RWPE1 (cell line): ENCODE data around the gene RALGAPA2.
"Not testable (repeated sequence)": the region's sequence is repeated elsewhere in the genome, so short reads cannot be mapped to it uniquely, and the experiment has no call there.

Experiments used
- CTCF ChIA-PET: fragments of 350-600 bp; sonication (Branson Sonifier 250); formaldehyde crosslinking; extraction: SDS; loops from one replicate; lab custom pipeline; 2021; lab: Yijun Ruan, JAX
- POLR2A ChIA-PET: fragments of 400-600 bp; formaldehyde crosslinking; extraction: SDS; loops from one replicate; lab custom pipeline; 2020; ENCODE audit warnings: antibody characterized with exemption; ENCODE audit not compliant: low non-redundant PET; lab: Yijun Ruan, JAX
- DNase-seq: peaks from one replicate; pipeline ENCODE4 v3.0.0; 2012; ENCODE audit warnings: low spot score
- H3K27ac ChIP-seq: fragments of 450-650 bp; 2 replicates; pipeline ENCODE4 v1.5.1; 2017
- TF ChIP-seq, protein P1 (sequence below): fragments of 450-650 bp; conservative IDR thresholded peaks from 2 replicates; pipeline ENCODE4 v1.5.1; 2017; ENCODE audit warnings: low read depth, mild to moderate bottlenecking

The RALGAPA2 gene

DNA sequence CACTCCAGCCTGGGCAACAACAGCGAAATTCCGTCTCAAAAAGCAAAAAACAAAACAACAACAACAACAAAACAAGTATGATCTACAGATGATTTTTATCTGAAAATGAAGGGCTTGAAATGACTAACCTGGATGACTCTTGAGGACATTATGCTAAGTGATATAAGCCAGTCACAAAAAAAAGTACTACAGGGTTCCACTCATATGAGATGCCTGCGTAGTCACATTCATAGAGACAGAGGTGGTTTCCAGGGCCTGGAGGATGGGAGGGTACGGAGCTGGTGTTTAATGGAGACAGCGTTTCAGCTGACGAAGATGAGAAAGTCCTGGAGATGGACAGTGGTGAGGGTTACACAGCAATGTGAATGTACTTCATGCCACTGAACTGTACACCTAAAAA, 352.8 kb downstream of the RALGAPA2 start:
- no peak overlapping the region for H3K27ac ChIP-seq
- DNase-seq, result no peak
- ChIA-PET CTCF (interaction anchor here (0.6 to 2.1 kb wide), 4 partner anchors 10 to 280 kb away, joined by 3 to 5 read pairs (median 4); no protein-coding TSS in a partner anchor), POLR2A (no interaction called here)
- TF ChIP-seq, protein P1, sequence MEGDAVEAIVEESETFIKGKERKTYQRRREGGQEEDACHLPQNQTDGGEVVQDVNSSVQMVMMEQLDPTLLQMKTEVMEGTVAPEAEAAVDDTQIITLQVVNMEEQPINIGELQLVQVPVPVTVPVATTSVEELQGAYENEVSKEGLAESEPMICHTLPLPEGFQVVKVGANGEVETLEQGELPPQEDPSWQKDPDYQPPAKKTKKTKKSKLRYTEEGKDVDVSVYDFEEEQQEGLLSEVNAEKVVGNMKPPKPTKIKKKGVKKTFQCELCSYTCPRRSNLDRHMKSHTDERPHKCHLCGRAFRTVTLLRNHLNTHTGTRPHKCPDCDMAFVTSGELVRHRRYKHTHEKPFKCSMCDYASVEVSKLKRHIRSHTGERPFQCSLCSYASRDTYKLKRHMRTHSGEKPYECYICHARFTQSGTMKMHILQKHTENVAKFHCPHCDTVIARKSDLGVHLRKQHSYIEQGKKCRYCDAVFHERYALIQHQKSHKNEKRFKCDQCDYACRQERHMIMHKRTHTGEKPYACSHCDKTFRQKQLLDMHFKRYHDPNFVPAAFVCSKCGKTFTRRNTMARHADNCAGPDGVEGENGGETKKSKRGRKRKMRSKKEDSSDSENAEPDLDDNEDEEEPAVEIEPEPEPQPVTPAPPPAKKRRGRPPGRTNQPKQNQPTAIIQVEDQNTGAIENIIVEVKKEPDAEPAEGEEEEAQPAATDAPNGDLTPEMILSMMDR, result no peak

DNA sequence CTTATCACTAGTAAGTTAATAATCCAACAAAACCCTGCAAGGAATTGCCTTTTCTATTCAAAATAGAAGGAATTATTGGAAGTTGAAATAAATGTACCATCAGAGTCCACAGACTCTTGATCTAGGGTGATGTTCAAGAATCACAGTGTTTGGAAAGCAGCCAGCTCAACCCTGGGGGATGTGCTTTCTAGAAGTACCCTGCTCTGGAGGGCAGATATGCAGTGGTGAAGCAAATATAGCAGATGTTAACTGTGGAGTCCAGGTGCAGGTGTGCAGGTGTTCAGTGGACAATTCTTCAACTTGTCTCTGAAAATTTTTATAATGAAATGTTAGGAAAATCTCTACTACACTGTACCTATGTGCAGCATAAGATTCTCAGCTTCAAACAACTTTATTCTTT, 353.6 kb downstream of the RALGAPA2 start:
- CTCF ChIA-PET, result interaction anchor here (2.1 kb wide), 1 partner anchor 11 kb away, joined by 5 read pairs; no protein-coding TSS in a partner anchor
- no peak for DNase-seq
- no peak overlapping the region for H3K27ac ChIP-seq
- TF ChIP-seq, protein P1, result no peak
- POLR2A ChIA-PET, result no interaction called here

DNA sequence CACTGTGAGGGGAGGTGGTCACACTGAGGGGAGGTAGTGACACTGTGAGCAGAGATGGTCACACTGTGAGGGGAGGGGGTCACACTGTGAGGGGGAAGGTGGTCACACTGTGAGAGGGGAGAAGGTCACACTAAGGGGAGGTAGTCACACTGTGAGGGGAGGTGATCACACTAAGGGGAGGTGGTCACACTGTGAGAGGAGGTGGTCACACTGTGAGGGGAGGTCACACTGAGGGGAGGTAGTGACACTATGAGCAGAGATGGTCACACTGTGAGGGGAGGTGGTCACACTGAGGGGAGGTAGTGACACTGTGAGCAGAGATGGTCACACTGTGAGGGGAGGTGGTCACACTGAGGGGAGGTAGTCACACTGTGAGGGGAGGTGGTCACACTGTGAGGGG, 356.9 kb downstream of the RALGAPA2 start:
- POLR2A ChIA-PET, CTCF ChIA-PET, DNase-seq, H3K27ac ChIP-seq: not testable (repeated sequence)

DNA sequence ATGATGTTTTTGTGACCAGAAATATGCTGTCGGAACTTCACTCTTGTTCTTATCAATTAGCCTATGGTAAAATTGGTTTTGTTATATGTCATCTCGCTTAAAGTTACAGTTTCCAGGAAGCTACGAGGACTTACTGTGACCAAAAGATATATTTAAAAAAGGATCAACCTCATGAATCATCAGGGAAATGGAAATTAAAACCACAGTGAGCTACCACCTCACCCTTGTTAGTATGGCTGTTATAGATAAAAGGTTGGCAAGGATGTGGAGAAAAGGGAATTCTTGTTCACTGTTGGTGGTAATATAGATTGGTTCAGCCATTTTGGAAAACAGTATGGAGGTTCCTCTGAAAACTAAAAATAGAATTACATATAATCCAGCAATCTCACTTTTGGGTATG, 358.9 kb downstream of the RALGAPA2 start:
- POLR2A ChIA-PET, result no interaction called here
- CTCF ChIA-PET, result interaction anchor here (0.7 kb wide), 1 partner anchor 776 kb away, joined by 3 read pairs; no protein-coding TSS in a partner anchor
- TF ChIP-seq, protein P1, result no peak
- DNase-seq, result no peak
- no peak overlapping the region for H3K27ac ChIP-seq

DNA sequence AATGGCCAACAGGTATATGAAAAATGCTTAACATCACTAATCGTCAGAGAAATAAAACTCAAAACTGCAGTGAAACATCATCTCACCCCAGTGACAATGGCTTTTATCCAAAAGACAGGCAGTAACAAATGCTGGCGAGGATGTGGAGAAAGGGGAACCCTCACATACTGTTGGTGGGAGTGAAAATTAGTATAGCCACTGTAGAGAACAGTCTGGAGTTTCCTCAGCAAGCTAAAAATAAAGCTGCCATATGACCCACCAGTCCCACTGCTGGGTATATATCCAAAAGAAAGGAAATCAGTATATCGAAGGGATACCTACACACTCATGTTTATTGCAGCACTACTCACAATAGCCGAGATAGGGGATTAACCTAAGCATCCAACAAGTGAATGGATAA, 368.0 kb downstream of the RALGAPA2 start:
- ChIA-PET CTCF (no interaction called here), POLR2A (no interaction called here)
- TF ChIP-seq, protein P1, result no peak
- H3K27ac ChIP-seq, result no peak overlapping the region
- DNase-seq, result no peak

DNA sequence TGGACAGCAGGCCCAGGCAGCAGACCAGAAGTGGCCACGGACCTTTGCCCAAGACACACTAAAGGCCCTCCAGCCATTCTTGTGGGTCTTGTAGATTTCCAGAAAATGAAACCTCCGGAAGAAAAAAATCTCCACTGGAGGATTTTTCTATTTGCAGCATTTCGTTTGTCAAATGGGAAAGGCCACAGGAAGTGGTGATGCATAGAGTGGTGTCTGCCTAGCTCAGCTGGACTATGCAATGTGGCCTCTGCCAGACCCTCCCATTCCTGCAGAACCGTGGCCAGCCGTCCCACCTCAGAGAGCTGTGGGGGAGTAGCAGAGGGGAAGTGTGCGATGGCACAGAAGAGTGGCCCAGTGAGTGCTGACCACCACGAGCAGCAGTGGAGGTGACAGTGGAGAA, 368.5 kb downstream of the RALGAPA2 start:
- ChIA-PET CTCF (no interaction called here), POLR2A (no interaction called here)
- H3K27ac ChIP-seq, result no peak overlapping the region
- TF ChIP-seq, protein P1, result no peak
- no peak for DNase-seq
